Tibial artery (tissue), 4 donors: ENCODE results near the gene ZNF76.
A peak's percentile ranks its signal among the peaks of the same experiment; 100 is the strongest.

Experiments used
- DNase-seq, 2 donors: peaks; one replicate each; pipeline ENCODE4 v3.0.0-alpha.2; 2019
- H3K27ac ChIP-seq, 2 donors: fragments of 200-600 bp; sonication (generic) in 1 of 2; 1 replicate in 1 of 2; 2 replicates in 1 of 2; pipeline ENCODE4 v1.5.1; 2018 to 2019; ENCODE audit warnings: mild to moderate bottlenecking in 1 of 2
- H3K27me3 ChIP-seq, 2 donors: fragments of 200-600 bp; sonication (generic) in 1 of 2; one replicate each; pipeline versions ENCODE4 v1.5.1 to v1.6.0; 2016 to 2019
- H3K36me3 ChIP-seq, 3 donors: fragments of 200-600 bp; sonication (generic) in 2 of 3; one replicate each; pipeline ENCODE4 v1.5.1; 2016 to 2019; ENCODE audit warnings: mild to moderate bottlenecking in 2 of 3
- H3K4me1 ChIP-seq, 4 donors: fragments of 200-600 bp; sonication (generic) in 2 of 4; 1 replicate in 3 of 4; 2 replicates in 1 of 4; pipeline ENCODE4 v1.5.1; 2016 to 2019
- H3K4me3 ChIP-seq, 2 donors: fragments of 200-600 bp; sonication (generic) in 1 of 2; 1 replicate in 1 of 2; 2 replicates in 1 of 2; pipeline ENCODE4 v1.5.1; 2018 to 2019; ENCODE audit warnings: mild to moderate bottlenecking in 2 of 2
- H3K9me3 ChIP-seq, 3 donors: fragments of 200-600 bp; sonication (generic) in 1 of 3; one replicate each; pipeline ENCODE4 v1.5.1; 2016 to 2019
- intact Hi-C: fragments of 100-400 bp; cut with DNase I; formaldehyde crosslinking; loops from one replicate; pipeline ENCODE4 v1.15.0; 2023; ENCODE audit warnings: low total_unique reads
- TF ChIP-seq, protein P1 (sequence below), 2 experiments: fragments of 200-600 bp in 1 of 2; fragments of 450-650 bp in 1 of 2; IDR thresholded peaks; one replicate each; pipeline ENCODE4 v1.5.1; 2017 to 2019; ENCODE audit warnings: antibody characterized with exemption in 2 of 2, mild to moderate bottlenecking in 1 of 2, moderate library complexity in 1 of 2

The ZNF76 gene

DNA sequence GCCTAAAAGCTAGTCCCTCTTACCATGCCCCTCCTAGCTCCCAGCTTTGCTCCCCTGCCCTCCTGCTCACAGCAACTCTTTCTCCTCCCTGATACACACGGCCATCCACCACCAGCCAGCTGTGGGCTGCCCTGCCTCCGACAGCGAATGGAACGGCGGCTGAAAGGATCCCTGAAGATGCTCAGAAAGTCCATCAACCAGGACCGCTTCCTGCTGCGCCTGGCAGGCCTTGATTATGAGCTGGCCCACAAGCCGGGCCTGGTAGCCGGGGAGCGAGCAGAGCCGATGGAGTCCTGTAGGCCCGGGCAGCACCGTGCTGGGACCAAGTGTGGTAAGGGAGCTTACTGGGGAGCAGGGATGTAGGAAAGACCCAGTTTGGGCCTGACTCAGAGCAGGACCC, 16.6 kb upstream of the ZNF76 start:
- Histone ChIP-seq H3K4me1 (peaks cover 0 to 40% (median 26%) of the 10 kb centered on the region in 4 donors), H3K27ac (no peak overlapping the region), H3K27me3 (no peaks in the 10 kb centered on the region), H3K9me3 (no peaks in the 10 kb centered on the region), H3K4me3 (no peak overlapping the region), H3K36me3 (peaks cover 41 to 56% (median 49%) of the 10 kb centered on the region in 3 donors)
- DNase-seq, result no peak
- TF ChIP-seq, protein P1, sequence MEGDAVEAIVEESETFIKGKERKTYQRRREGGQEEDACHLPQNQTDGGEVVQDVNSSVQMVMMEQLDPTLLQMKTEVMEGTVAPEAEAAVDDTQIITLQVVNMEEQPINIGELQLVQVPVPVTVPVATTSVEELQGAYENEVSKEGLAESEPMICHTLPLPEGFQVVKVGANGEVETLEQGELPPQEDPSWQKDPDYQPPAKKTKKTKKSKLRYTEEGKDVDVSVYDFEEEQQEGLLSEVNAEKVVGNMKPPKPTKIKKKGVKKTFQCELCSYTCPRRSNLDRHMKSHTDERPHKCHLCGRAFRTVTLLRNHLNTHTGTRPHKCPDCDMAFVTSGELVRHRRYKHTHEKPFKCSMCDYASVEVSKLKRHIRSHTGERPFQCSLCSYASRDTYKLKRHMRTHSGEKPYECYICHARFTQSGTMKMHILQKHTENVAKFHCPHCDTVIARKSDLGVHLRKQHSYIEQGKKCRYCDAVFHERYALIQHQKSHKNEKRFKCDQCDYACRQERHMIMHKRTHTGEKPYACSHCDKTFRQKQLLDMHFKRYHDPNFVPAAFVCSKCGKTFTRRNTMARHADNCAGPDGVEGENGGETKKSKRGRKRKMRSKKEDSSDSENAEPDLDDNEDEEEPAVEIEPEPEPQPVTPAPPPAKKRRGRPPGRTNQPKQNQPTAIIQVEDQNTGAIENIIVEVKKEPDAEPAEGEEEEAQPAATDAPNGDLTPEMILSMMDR (IDR thresholded peaks at IDR 0.05), result no peak
- intact Hi-C loops, result loop anchor here (5.0 to 10.0 kb wide), 2 partner anchors 36 to 258 kb away; no protein-coding TSS in a partner anchor

DNA sequence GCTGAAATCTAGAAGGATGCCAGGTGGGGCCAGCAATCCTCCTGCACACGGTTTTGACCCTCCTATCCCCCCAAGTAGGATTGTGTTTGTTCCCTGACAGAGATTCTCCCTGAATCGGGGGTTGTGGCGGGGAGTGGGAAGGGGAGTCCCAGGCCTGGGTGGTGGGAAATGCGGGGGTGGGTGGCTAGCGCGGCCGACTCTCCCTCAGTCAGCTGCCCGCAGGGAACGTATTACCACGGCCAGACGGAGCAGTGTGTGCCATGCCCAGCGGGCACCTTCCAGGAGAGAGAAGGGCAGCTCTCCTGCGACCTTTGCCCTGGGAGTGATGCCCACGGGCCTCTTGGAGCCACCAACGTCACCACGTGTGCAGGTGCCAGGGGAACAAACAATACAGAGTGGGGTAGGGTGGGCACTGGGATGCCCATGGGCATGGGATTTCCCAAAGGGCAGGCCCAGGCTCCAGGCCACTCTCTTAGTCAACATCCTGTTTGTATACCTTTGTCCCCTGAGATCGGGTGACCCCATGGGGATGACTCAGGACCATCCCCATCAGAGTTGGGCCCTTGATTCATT, 16.1 kb upstream of the ZNF76 start:
- intact Hi-C loops, result loop anchor here (5.0 to 10.0 kb wide), 2 partner anchors 36 to 259 kb away; no protein-coding TSS in a partner anchor
- Histone ChIP-seq H3K27me3 (no peaks in the 10 kb centered on the region), H3K36me3 (peaks cover 41 to 56% (median 49%) of the 10 kb centered on the region in 3 donors), H3K27ac (no peak overlapping the region), H3K4me3 (no peak overlapping the region), H3K4me1 (peaks cover 0 to 40% (median 23%) of the 10 kb centered on the region in 4 donors), H3K9me3 (no peaks in the 10 kb centered on the region)
- DNase-seq, result no peak
- TF ChIP-seq, protein P1 (IDR thresholded peaks at IDR 0.05), result no peak

DNA sequence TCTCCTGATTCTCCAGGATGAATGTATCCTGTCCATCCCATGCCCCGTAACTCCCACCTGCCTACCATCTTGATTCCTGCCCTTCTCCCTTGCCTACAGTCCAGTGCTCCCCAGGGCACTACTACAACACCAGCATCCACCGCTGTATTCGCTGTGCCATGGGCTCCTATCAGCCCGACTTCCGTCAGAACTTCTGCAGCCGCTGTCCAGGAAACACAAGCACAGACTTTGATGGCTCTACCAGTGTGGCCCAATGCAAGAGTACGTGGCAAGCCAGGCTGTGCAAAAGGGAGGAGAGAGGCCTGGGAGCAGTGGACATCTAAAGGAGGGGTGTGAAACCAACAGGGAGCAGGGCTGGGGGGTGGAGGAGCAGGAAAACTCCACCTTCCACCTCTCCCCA, 15.0 kb upstream of the ZNF76 start:
- Histone ChIP-seq H3K27ac (no peak overlapping the region), H3K36me3 (peaks cover 41 to 56% (median 49%) of the 10 kb centered on the region in 3 donors), H3K4me3 (no peak overlapping the region), H3K9me3 (no peaks in the 10 kb centered on the region), H3K4me1 (peaks cover 0 to 40% (median 22%) of the 10 kb centered on the region in 4 donors), H3K27me3 (no peaks in the 10 kb centered on the region)
- TF ChIP-seq, protein P1 (IDR thresholded peaks at IDR 0.05), result no peak
- intact Hi-C loops, result loop anchor here (5.0 to 10.0 kb wide), 2 partner anchors 37 to 260 kb away; no protein-coding TSS in a partner anchor
- DNase-seq, result no peak

DNA sequence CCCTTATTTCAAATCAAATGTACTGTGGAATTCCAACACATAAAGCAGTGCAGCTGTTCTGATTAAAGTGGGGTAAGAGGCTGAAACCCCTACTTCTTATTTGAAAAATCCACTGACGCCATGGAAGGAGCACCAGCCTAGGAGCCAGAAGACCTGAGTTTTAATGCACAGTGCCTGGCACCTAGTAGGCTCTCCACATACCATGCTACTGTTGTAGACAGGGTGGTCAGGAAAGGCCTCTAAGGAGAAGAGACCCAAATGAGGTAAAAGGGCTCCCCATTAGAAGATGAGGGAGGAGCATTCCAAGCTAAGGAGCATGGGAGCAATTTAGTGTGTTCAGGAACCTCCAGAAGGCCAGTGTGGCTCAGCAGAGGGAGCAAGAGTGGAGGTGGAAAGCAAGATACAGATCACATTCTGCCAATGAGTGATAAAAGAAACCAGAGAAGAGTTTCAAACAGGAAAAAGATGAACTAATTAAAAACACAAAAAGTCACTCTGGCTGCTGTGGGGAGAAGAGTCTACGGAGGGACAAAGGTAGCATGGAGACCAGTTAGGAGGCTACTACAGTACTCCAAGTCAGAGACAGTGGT, 11.8 kb upstream of the ZNF76 start:
- H3K4me3 ChIP-seq, result no peak overlapping the region
- H3K27ac ChIP-seq, result peak overlapping the region; percentile 53 to 66
- no peak for DNase-seq
- intact Hi-C loops, result loop anchor here (10.0 kb wide), 1 partner anchor 263 kb away; no protein-coding TSS in a partner anchor
- no peaks in the 10 kb centered on the region for H3K9me3 ChIP-seq
- peaks cover 37 to 41% (median 39%) of the 10 kb centered on the region in 3 donors for H3K36me3 ChIP-seq
- no peaks in the 10 kb centered on the region for H3K27me3 ChIP-seq
- TF ChIP-seq, protein P1 (IDR thresholded peaks at IDR 0.05), result no peak
- H3K4me1 ChIP-seq, result peaks cover 0 to 47% (median 17%) of the 10 kb centered on the region in 4 donors

DNA sequence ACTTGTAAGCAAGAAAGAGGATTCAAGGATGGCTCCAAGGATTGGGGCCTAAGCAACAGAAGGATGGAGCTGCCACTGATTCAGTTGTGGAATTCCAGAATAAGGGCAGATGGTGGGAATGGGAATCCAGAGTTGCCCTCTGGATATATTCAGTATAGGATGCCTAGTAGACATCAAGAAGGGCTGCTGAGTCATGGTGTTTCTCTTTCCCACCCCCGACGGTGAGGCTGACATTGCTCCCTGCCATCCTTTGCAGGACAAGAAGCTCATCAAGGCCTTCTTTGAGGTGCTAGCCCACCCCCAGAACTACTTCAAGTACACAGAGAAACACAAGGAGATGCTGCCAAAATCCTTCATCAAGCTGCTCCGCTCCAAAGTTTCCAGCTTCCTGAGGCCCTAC, 11.2 kb upstream of the ZNF76 start:
- peaks cover 0 to 53% (median 17%) of the 10 kb centered on the region in 4 donors for H3K4me1 ChIP-seq
- H3K4me3 ChIP-seq, result no peak overlapping the region
- peaks cover 31 to 36% (median 33%) of the 10 kb centered on the region in 3 donors for H3K36me3 ChIP-seq
- TF ChIP-seq, protein P1 (IDR thresholded peaks at IDR 0.05), result no peak
- H3K9me3 ChIP-seq, result no peaks in the 10 kb centered on the region
- no peak for DNase-seq
- intact Hi-C loops, result loop anchor here (10.0 kb wide), 1 partner anchor 263 kb away; no protein-coding TSS in a partner anchor
- peak overlapping the region; percentile 53 to 66 for H3K27ac ChIP-seq
- no peaks in the 10 kb centered on the region for H3K27me3 ChIP-seq
